HG03354 (cell line): ENCODE measurements around the gene GUCY2C.
A peak's percentile ranks its signal among the peaks of the same experiment; 100 is the strongest.
"Not testable (repeated sequence)": the region's sequence is repeated elsewhere in the genome, so short reads cannot be mapped to it uniquely, and the experiment has no call there.

ENCODE experiments used
- ATAC-seq: cut with Tn5 transposase; IDR thresholded peaks from one replicate; pipeline ENCODE4 v1.9.1; 2021; ENCODE audit warnings: mild to moderate bottlenecking; ENCODE audit not compliant: unreplicated experiment, poor library complexity, severe bottlenecking

Gene GUCY2C

GRCh38 chr12:14696265-14696741, at the start of gene GUCY2C:
Gene GUCY2C, minus strand, starts transcription at chr12:14696599. Its CDS starts 151 bp downstream, at chr12:14696448.
- ATAC-seq: no peak

- no peak for ATAC-seq
Measured at GRCh38 chr12:14743061-14743460, 46.7 kb upstream of the GUCY2C start.

DNA sequence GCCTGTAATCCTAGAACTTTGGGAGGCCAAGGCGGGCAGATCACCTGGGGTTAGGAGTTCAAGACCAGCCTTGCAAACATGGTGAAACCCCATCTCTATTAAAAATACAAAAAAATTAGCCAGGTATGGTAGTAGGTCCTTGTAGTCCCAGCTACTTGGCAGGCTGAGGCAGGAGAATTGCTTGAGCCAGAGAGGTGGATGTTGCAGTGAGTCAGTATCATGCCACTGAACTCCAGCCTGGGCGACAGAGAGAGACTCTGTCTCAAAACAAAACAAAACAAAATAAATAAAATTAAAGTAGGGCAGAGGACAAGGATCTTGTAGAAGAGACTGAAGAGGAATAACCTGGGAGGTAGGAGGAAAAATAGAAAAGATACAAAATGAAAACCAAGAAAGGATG, 45.5 kb upstream of the GUCY2C start:
- no peak for ATAC-seq

- no peak for ATAC-seq
Measured at GRCh38 chr12:14741153-14741552, 44.8 kb upstream of the GUCY2C start.

GRCh38 chr12:14736441-14736840, 40.0 kb upstream of the GUCY2C start:
- ATAC-seq: not testable (repeated sequence)

GRCh38 chr12:14731821-14732220, 35.4 kb upstream of the GUCY2C start:
- ATAC-seq: no peak

GRCh38 chr12:14729586-14729985, 33.2 kb upstream of the GUCY2C start:
- no peak for ATAC-seq

- peak; percentile 64 for ATAC-seq
Measured at GRCh38 chr12:14723763-14724162, 27.4 kb upstream of the GUCY2C start.

GRCh38 chr12:14716848-14717444, 20.5 kb upstream of the GUCY2C start:
- peak; percentile 82 for ATAC-seq

DNA sequence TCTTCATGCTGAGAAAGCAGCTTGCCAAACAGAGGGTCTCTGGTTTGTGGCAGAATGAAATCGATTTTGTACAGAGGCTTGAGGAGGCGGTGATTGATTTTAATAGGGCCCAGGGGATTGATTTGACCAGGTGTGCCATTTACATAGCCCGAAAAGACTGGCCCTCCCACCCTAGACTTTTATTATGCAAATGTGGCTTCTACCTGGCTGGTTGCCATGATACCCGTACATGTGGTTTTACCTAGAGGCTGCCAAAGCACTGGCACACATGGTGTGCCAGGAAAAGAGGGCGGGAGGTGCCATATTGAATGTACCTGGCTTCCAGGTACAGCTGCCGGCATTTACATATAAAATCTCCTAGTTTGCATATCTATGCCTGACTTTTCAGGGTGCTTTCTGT, 18.0 kb upstream of the GUCY2C start:
- ATAC-seq: no peak

- no peak for ATAC-seq
Measured at GRCh38 chr12:14710632-14711320, 14.4 kb upstream of the GUCY2C start.

DNA sequence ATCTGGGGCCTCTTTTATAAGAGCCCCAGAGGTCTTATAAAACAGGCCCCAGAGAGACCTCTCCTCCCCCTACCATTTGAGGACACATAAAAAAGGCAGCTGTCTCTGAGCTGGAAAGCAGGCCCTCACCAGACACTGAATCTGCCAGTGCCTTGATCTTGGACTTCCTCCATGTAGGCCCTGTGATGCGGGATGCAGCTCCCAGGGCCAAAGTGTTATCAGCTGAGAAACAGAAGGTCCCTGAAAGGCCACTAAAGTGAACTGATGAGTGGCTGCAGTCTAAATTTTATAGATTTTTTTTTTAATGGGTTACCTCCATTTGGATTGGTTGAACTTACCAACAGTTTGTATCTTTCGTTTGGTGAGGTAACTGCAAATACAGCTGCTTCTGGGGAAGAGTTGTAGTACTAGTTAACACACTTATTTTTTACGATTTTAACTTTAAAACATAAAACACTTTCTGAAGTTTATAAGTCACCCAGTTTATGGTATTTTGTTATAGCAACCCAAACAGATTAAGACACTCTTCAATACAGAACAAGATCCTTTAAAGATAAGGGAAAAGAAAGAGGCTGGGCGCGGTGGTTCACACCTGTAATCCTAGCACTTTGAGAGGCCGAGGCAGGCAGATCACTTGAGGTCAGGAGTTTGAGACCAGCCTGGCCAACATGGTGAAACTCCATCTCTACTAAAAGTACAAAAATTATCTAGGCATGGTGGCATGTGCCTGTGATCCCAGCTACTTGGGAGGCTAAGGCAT, 5.6 kb upstream of the GUCY2C start:
- ATAC-seq: no peak

GRCh38 chr12:14700935-14701334, 4.5 kb upstream of the GUCY2C start:
- no peak for ATAC-seq

- ATAC-seq: no peak
Measured at GRCh38 chr12:14699923-14700322, 3.5 kb upstream of the GUCY2C start.

- ATAC-seq: no peak
Measured at GRCh38 chr12:14698555-14698954, 2.2 kb upstream of the GUCY2C start.

GRCh38 chr12:14695715-14696141, 671 bp downstream of the GUCY2C start:
- ATAC-seq: no peak

GRCh38 chr12:14694970-14695369, 1.4 kb downstream of the GUCY2C start:
- ATAC-seq: no peak

- ATAC-seq: no peak
Measured at GRCh38 chr12:14694145-14694714, 2.2 kb downstream of the GUCY2C start.

GRCh38 chr12:14693116-14693515, 3.3 kb downstream of the GUCY2C start:
- ATAC-seq: no peak

DNA sequence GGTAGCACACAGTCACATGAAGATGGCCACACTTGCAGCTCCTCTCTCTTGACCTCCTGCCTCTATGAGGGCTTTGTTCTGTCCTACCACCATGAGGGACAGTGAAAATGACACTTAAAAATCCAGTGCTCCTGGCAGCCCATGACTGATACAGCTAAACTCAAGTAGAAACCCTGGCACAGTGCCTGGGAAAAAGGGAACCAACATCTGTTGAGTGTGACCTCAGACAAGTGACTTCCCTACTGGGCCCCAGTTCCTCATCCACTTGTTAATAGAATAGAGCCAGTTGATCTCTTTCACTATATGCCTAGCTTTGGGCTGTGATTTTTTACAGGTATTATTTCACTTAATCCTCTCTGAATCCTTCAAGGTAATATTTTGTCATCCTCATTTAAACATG, 4.8 kb downstream of the GUCY2C start:
- no peak for ATAC-seq
